Measurements from ENCODE around the gene GMIP. TPM values are rescaled to one million over a fixed set of nuclear protein-coding genes. Genes with fewer than 3 reads are reported as not detected.

GMIP gene
- polyA plus RNA-seq, 1 of the 3 experiments (the other 2 are of a cell fraction) = 6.3 TPM

DNA sequence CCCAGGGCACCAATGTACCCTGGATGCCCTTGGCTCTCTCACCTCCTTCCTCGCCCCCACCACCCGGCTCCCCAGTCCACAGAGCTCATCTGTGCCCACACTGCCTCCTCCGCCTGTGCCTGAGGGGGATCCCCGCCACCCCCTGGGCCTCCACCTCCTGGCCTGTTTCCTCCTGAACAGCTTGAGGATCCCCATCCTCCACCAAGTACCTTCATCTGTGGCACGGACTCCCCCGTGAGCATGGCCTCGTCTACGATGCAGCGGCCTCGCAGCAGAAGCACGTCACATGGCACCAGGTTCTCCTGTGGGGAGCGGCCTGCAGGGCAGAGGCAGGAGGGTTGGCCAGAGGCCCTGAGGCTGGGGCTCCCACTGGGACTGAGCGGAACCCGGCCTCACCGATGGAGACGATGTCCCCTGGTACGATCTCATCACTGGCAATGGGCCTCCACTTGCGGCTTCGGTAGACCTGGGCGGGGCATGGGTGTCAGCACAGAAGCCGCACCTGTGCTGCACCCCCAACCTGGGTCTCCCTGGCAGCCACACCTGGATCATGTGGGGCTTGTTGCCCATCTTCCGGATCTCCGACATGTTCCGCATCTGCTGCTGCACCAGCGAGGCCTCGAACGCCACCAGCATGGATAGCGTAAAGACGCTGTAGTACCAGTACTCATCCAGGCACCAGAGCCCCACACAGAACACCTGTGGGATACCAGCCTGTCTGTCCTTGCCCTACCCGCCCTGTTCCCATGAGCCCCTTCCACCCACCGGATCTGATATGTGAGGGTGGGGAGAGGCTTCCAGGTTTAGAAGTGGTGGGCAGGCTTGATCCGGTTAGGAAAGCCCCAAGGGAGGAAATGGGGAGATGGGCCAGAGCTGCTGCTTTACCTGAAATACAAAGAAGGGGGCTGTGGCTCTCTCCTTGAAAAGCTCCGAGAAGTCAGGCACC is 13.3 kb upstream of the GMIP start:
- Histone ChIP-seq H3K9me3 (no peaks in the 10 kb centered on the region), H3K4me1 (ENCODE audit: control insufficient read depth in 1 of 2, insufficient read depth in 2 of 2, low read depth in 1 of 2, low read length in 1 of 2) (peaks cover 0 to 7% of the 10 kb centered on the region in 2 experiments; a peak in 1 of 4 replicates), H3K27me3 (ENCODE audit: insufficient read depth) (no peaks in the 10 kb centered on the region), H4K20me1 (ENCODE audit: insufficient read depth) (peaks cover 23% of the 10 kb centered on the region), H3F3A (replicated peaks; ENCODE audit: insufficient read depth) (no peaks in the 10 kb centered on the region), H3K36me3 (replicated peaks in 1 of 2; ENCODE audit: control insufficient read depth in 1 of 2, insufficient read depth in 2 of 2, low read length in 1 of 2) (peaks cover 19 to 77% of the 10 kb centered on the region in 2 experiments), H2AFZ (ENCODE audit: low read depth) (no peak overlapping the region), H3K4me3 (ENCODE audit: low read depth in 2 of 2, low read length in 1 of 2) (no peak overlapping the region), H3K4me2 (no peak overlapping the region), H3K79me2 (ENCODE audit: insufficient read depth) (peaks cover 34% of the 10 kb centered on the region), H3K27ac (ENCODE audit: low read depth in 2 of 2, low read length in 1 of 2) (no peak overlapping the region; a peak in 1 of 4 replicates), H3K9ac (no peak overlapping the region), H3K9me2 (no peaks in the 10 kb centered on the region)
- POLR2A ChIA-PET = no interaction called here
- whole genome bisulfite sequencing (ENCODE audit: low lambda C conversion rate) = 95% methylated on average over 21 of the region's 33 CpGs
- TF ChIP-seq NFIC (IDR thresholded peaks at IDR 0.05; ENCODE audit: borderline replicate concordance) = no peak
- no peak for TF ChIP-seq MAX (IDR thresholded peaks at IDR 0.05; ENCODE audit: low read depth)
- no peak for TF ChIP-seq USF1 (IDR thresholded peaks at IDR 0.05; ENCODE audit: borderline replicate concordance, low read depth)
- TF ChIP-seq, protein P1, sequence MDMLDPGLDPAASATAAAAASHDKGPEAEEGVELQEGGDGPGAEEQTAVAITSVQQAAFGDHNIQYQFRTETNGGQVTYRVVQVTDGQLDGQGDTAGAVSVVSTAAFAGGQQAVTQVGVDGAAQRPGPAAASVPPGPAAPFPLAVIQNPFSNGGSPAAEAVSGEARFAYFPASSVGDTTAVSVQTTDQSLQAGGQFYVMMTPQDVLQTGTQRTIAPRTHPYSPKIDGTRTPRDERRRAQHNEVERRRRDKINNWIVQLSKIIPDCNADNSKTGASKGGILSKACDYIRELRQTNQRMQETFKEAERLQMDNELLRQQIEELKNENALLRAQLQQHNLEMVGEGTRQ (IDR thresholded peaks at IDR 0.05; ENCODE audit: borderline replicate concordance, low read depth, low read length) = no peak
- TF ChIP-seq CHD2 (IDR thresholded peaks at IDR 0.05; ENCODE audit: low read length, partially characterized antibody) = no peak
- no peak for TF ChIP-seq MEF2A (IDR thresholded peaks at IDR 0.05; ENCODE audit: borderline replicate concordance, low read depth)
- TF ChIP-seq SIN3A (IDR thresholded peaks at IDR 0.05; ENCODE audit: borderline replicate concordance, low read depth, low read length) = no peak
- no peak for TF ChIP-seq RFX5 (IDR thresholded peaks at IDR 0.05; ENCODE audit: low read length)
- no peak for TF ChIP-seq EP300 (IDR thresholded peaks at IDR 0.05; ENCODE audit: borderline replicate concordance in 1 of 2, low read depth in 1 of 2, low read length in 1 of 2)
- no peak for TF ChIP-seq RAD21 (IDR thresholded peaks at IDR 0.05; ENCODE audit: low read length)
- TF ChIP-seq JUND (IDR thresholded peaks at IDR 0.05) = no peak
- TF ChIP-seq FOXM1 (IDR thresholded peaks at IDR 0.05; ENCODE audit: low read depth) = no peak
- no peak for TF ChIP-seq MXI1 (IDR thresholded peaks at IDR 0.05; ENCODE audit: low read depth, low read length)
- TF ChIP-seq SMC3 (IDR thresholded peaks at IDR 0.05; ENCODE audit: low read depth, low read length) = no peak
- no peak for TF ChIP-seq ELF1 (IDR thresholded peaks at IDR 0.05)
- TF ChIP-seq TAF1 (IDR thresholded peaks at IDR 0.05; ENCODE audit: borderline replicate concordance, low read depth, low read length) = no peak
- TF ChIP-seq RCOR1 (IDR thresholded peaks at IDR 0.05; ENCODE audit: low read length) = no peak
- DNase-seq = peak; percentile 17
- CTCF ChIA-PET = interaction anchor here (1.0 to 6.6 kb wide), 4 partner anchors 10 to 125 kb away, joined by 3 to 45 read pairs (median 12); partner anchors contain the start of gene GMIP

Data from SK-N-SH (cell line).